GM18502 (cell line): ENCODE measurements around the gene PPA2.
"Not testable (repeated sequence)": the region's sequence is repeated elsewhere in the genome, so short reads cannot be mapped to it uniquely, and the experiment has no call there.

Experiments used
- ATAC-seq: cut with Tn5 transposase; IDR thresholded peaks from one replicate; pipeline ENCODE4 v1.9.1; 2021; ENCODE audit warnings: mild to moderate bottlenecking; ENCODE audit not compliant: unreplicated experiment, poor library complexity

The PPA2 gene

GRCh38 chr4:105473324-105474098, at the start of gene PPA2:
TSS of gene PPA2 (minus strand) at chr4:105474062. CDS start at chr4:105474050, 12 bp downstream.
- peak; percentile 87 for ATAC-seq

- ATAC-seq: peak; percentile 79
Observed at GRCh38 chr4:105520819-105521790, 47.2 kb upstream of the PPA2 start.

GRCh38 chr4:105510245-105510644, 36.4 kb upstream of the PPA2 start:
- no peak for ATAC-seq

- ATAC-seq: no peak
Observed at GRCh38 chr4:105509714-105510113, 35.9 kb upstream of the PPA2 start.

- peak; percentile 96 for ATAC-seq
Observed at GRCh38 chr4:105509291-105509690, 35.4 kb upstream of the PPA2 start.

GRCh38 chr4:105504744-105505143, 30.9 kb upstream of the PPA2 start:
- no peak for ATAC-seq

- ATAC-seq: no peak
Observed at GRCh38 chr4:105503484-105503883, 29.6 kb upstream of the PPA2 start.

GRCh38 chr4:105496899-105497298, 23.0 kb upstream of the PPA2 start:
- ATAC-seq: no peak

GRCh38 chr4:105495667-105496066, 21.8 kb upstream of the PPA2 start:
- no peak for ATAC-seq

GRCh38 chr4:105490523-105490922, 16.7 kb upstream of the PPA2 start:
- no peak for ATAC-seq

- no peak for ATAC-seq
Observed at GRCh38 chr4:105483840-105484239, 10.0 kb upstream of the PPA2 start.

- ATAC-seq: peak; percentile 9
Observed at GRCh38 chr4:105474099-105474518, 247 bp upstream of the PPA2 start.

- no peak for ATAC-seq
Observed at GRCh38 chr4:105472871-105473323, 965 bp downstream of the PPA2 start.

GRCh38 chr4:105471566-105472176, 2.2 kb downstream of the PPA2 start:
- peak; percentile 36 for ATAC-seq

- no peak for ATAC-seq
Observed at GRCh38 chr4:105470766-105471165, 3.1 kb downstream of the PPA2 start.

- ATAC-seq: no peak
Observed at GRCh38 chr4:105469736-105470135, 4.1 kb downstream of the PPA2 start.

- ATAC-seq: no peak
Observed at GRCh38 chr4:105466580-105466979, 7.3 kb downstream of the PPA2 start.

- not testable (repeated sequence) for ATAC-seq
Observed at GRCh38 chr4:105464563-105464962, 9.3 kb downstream of the PPA2 start.

GRCh38 chr4:105462576-105462975, 11.3 kb downstream of the PPA2 start:
- no peak for ATAC-seq

GRCh38 chr4:105461621-105462382, 12.1 kb downstream of the PPA2 start:
- ATAC-seq: peak; percentile 28
